ENCODE measurements around the gene LYZ. TPM values are rescaled to one million over a fixed set of nuclear protein-coding genes. Genes with fewer than 3 reads are reported as not detected.

The LYZ gene
- total RNA-seq, 1 donor: not detected

GRCh38 chr12:69354556-69355187 is 6.5 kb downstream of the LYZ start:
- H3K4me3 ChIP-seq (ENCODE audit: low read depth, low read length): no peak overlapping the region
- DNase-seq (ENCODE audit: low read depth): peak; percentile 6
- TF ChIP-seq, protein P1, sequence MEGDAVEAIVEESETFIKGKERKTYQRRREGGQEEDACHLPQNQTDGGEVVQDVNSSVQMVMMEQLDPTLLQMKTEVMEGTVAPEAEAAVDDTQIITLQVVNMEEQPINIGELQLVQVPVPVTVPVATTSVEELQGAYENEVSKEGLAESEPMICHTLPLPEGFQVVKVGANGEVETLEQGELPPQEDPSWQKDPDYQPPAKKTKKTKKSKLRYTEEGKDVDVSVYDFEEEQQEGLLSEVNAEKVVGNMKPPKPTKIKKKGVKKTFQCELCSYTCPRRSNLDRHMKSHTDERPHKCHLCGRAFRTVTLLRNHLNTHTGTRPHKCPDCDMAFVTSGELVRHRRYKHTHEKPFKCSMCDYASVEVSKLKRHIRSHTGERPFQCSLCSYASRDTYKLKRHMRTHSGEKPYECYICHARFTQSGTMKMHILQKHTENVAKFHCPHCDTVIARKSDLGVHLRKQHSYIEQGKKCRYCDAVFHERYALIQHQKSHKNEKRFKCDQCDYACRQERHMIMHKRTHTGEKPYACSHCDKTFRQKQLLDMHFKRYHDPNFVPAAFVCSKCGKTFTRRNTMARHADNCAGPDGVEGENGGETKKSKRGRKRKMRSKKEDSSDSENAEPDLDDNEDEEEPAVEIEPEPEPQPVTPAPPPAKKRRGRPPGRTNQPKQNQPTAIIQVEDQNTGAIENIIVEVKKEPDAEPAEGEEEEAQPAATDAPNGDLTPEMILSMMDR (IDR thresholded peaks at IDR 0.05; ENCODE audit: insufficient read depth, low read length): no peak

GRCh38 chr12:69355363-69356028 is 7.3 kb downstream of the LYZ start:
- DNase-seq (ENCODE audit: low read depth): no peak
- no peak overlapping the region for H3K4me3 ChIP-seq (ENCODE audit: low read depth, low read length)
- TF ChIP-seq, protein P1 (IDR thresholded peaks at IDR 0.05; ENCODE audit: insufficient read depth, low read length): no peak

DNA sequence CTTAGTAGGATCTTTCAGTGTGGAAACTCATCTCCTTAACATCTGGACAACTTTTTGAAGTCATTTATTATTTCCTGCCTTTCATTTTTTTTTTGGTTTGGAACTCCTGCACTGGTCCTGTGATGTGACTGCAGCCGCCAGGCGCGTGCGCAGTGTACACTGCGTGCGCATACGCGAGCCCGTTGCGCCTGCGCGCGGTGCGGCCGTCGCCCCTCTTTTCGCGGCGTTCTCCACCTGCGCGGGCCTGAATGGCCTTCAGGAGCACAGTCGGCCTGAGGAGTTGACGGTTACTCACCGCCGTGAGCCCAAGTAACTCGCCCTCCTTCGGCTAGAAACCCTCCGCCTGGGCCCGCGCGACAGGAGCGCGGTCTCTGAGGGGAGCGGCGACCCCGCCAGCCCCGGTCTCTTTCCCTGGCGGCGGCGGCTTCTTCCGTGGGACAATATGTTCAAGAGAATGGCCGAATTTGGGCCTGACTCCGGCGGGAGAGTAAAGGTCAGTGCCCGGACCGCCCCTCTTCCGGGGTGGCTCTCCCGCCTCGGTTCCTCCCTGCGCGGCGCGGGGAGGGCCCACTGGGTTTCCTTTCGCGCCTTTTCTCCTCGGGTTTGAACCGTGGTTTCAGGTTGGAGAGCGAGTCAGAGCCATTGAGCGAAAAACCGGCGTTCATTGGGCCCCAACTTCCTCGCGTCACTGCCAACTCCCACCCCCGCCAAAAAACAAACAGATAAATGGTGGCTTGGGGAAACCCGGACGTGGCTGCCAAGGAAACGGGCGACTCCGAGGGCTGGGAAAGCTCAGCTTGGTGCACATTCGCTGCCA is 11.6 kb downstream of the LYZ start, which contains the start of gene YEATS4:
Gene YEATS4, plus strand, starts transcription at position 213 of the 817 bp plus-strand sequence. Its CDS starts 230 bp downstream, at position 443.
- peak within 1 kb of the TSS; percentile 85 for H3K4me3 ChIP-seq (ENCODE audit: low read depth, low read length)
- TF ChIP-seq, protein P1 (IDR thresholded peaks at IDR 0.05; ENCODE audit: insufficient read depth, low read length): no peak
- DNase-seq (ENCODE audit: low read depth): peak; percentile 80

DNA sequence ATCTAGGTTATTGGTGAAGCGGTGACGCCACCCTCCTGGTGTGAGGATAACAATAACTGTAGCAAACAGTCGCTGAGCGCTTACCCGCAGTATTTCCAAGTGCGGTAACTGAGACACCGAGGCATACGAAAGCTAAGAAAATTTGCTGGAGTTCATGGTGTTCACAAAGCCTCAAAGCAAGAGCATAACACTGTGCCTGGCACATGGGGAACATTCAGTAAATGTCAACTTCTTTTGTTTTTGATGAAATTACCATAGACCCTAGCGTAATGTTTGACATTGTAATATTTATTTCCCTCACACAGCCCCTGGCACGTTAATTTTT is 12.1 kb downstream of the LYZ start:
- H3K4me3 ChIP-seq (ENCODE audit: low read depth, low read length): peak overlapping the region; percentile 85
- TF ChIP-seq, protein P1 (IDR thresholded peaks at IDR 0.05; ENCODE audit: insufficient read depth, low read length): no peak
- no peak for DNase-seq (ENCODE audit: low read depth)

GRCh38 chr12:69366796-69367195 is 18.6 kb downstream of the LYZ start:
- DNase-seq (ENCODE audit: low read depth): no peak
- TF ChIP-seq, protein P1 (IDR thresholded peaks at IDR 0.05; ENCODE audit: insufficient read depth, low read length): no peak
- no peak overlapping the region for H3K4me3 ChIP-seq (ENCODE audit: low read depth, low read length)

- DNase-seq (ENCODE audit: low read depth): no peak
- no peak overlapping the region for H3K4me3 ChIP-seq (ENCODE audit: low read depth, low read length)
- TF ChIP-seq, protein P1 (IDR thresholded peaks at IDR 0.05; ENCODE audit: insufficient read depth, low read length): no peak
Observed at GRCh38 chr12:69368171-69368570, 20.0 kb downstream of the LYZ start.

Measured in fibroblast of the aortic adventitia (primary cell).